DOHH2 (cell line): ENCODE results near the gene SH2D1A.
"Not testable (repeated sequence)": the region's sequence is repeated elsewhere in the genome, so short reads cannot be mapped to it uniquely, and the experiment has no call there.

Source experiments
- H3F3A ChIP-seq: fragments of 200-600 bp; sonication (generic), shearing (Covaris generic); 2 replicates; pipeline ENCODE4 v1.6.0; 2016; ENCODE audit warnings: antibody characterized with exemption, mild to moderate bottlenecking; ENCODE audit not compliant: control insufficient read depth, insufficient read depth
- H3K27ac ChIP-seq: fragments of 200-600 bp; sonication (generic); 2 replicates; pipeline ENCODE4 v1.5.1; 2014; ENCODE audit warnings: low read depth, mild to moderate bottlenecking, low read length, moderate library complexity
- H3K27me3 ChIP-seq: fragments of 200-600 bp; sonication (generic); 2 replicates; pipeline ENCODE4 v1.6.1; 2014; ENCODE audit warnings: mild to moderate bottlenecking, low read length, mixed read lengths; ENCODE audit not compliant: control insufficient read depth
- H3K36me3 ChIP-seq: fragments of 200-600 bp; sonication (generic); 2 replicates; pipeline ENCODE4 v1.6.1; 2014; ENCODE audit warnings: mild to moderate bottlenecking, low read length, moderate library complexity, mixed read lengths; ENCODE audit not compliant: control insufficient read depth
- H3K4me1 ChIP-seq: fragments of 200-600 bp; sonication (generic); 2 replicates; pipeline ENCODE4 v1.6.1; 2014; ENCODE audit warnings: mild to moderate bottlenecking, low read length, mixed read lengths; ENCODE audit not compliant: control insufficient read depth
- H3K4me2 ChIP-seq: fragments of 200-600 bp; sonication (generic); 2 replicates; pipeline ENCODE4 v1.6.0; 2014; ENCODE audit warnings: mild to moderate bottlenecking, low read length, moderate library complexity
- H3K4me3 ChIP-seq: fragments of 200-600 bp; sonication (generic); 2 replicates; pipeline ENCODE4 v1.5.1; 2014; ENCODE audit warnings: mild to moderate bottlenecking, low read length, mixed read lengths
- H3K79me2 ChIP-seq: fragments of 200-600 bp; sonication (generic); 2 replicates; pipeline ENCODE4 v1.6.1; 2014; ENCODE audit warnings: mild to moderate bottlenecking, low read length, mixed read lengths; ENCODE audit not compliant: control insufficient read depth
- H3K9me2 ChIP-seq: fragments of 200-600 bp; sonication (generic); replicated peaks from 2 replicates; pipeline ENCODE4 v1.6.1; 2014; ENCODE audit warnings: mild to moderate bottlenecking, low read length, mixed read lengths; ENCODE audit not compliant: control insufficient read depth
- H3K9me3 ChIP-seq: fragments of 200-600 bp; sonication (generic); 2 replicates; pipeline ENCODE4 v1.6.1; 2014; ENCODE audit warnings: antibody characterized with exemption, low read length, mixed read lengths; ENCODE audit not compliant: control insufficient read depth, insufficient read depth
- H4K20me1 ChIP-seq: fragments of 200-600 bp; sonication (generic); 2 replicates; pipeline ENCODE4 v1.6.0; 2014; ENCODE audit warnings: low read depth, mild to moderate bottlenecking, antibody characterized with exemption, low read length, moderate library complexity; ENCODE audit not compliant: control insufficient read depth, insufficient read depth
- CTCF ChIP-seq: fragments of 200-600 bp; sonication (generic); IDR thresholded peaks from one replicate; pipeline ENCODE4 v1.5.1; 2014; ENCODE audit warnings: antibody characterized with exemption, mild to moderate bottlenecking, low read depth, low read length; ENCODE audit not compliant: poor library complexity, severe bottlenecking
- EZH2phosphoT487 ChIP-seq: fragments of 200-600 bp; sonication (generic); IDR thresholded peaks from 2 replicates; pipeline ENCODE4 v1.6.1; 2017; ENCODE audit warnings: borderline replicate concordance, mild to moderate bottlenecking, antibody characterized with exemption, low read length, moderate library complexity, mixed read lengths

The SH2D1A gene

GRCh38 chrX:124346117-124346876 lies at the start of gene SH2D1A:
Gene SH2D1A (plus strand): TSS chrX:124346563. CDS start chrX:124346643, 80 bp downstream.
- TF ChIP-seq CTCF (no peak), EZH2phosphoT487 (no peak)
- Histone ChIP-seq H3K27ac (no peak within 1 kb of the TSS), H3K4me1 (no peaks in the 10 kb centered on the region), H3K9me2 (no peaks in the 10 kb centered on the region), H3K27me3 (no peaks in the 10 kb centered on the region), H4K20me1 (no peaks in the 10 kb centered on the region), H3K9me3 (no peaks in the 10 kb centered on the region), H3F3A (no peaks in the 10 kb centered on the region), H3K79me2 (no peaks in the 10 kb centered on the region), H3K36me3 (no peaks in the 10 kb centered on the region), H3K4me2 (no peak within 1 kb of the TSS), H3K4me3 (no peak within 1 kb of the TSS)

- not testable (repeated sequence) for H4K20me1 ChIP-seq, H3K36me3 ChIP-seq, H3F3A ChIP-seq, H3K9me2 ChIP-seq, H3K9me3 ChIP-seq, H3K4me3 ChIP-seq, H3K4me1 ChIP-seq, H3K79me2 ChIP-seq, H3K4me2 ChIP-seq, H3K27me3 ChIP-seq, H3K27ac ChIP-seq
These were observed 47.0 kb upstream of the SH2D1A start for GRCh38 chrX:124299323-124299722.

GRCh38 chrX:124300405-124300804 lies 46.0 kb upstream of the SH2D1A start:
- no peak for TF ChIP-seq EZH2phosphoT487
- TF ChIP-seq CTCF = no peak

GRCh38 chrX:124307253-124307907 lies 39.0 kb upstream of the SH2D1A start:
- no peak overlapping the region for H3K4me3 ChIP-seq
- no peaks in the 10 kb centered on the region for H3K9me2 ChIP-seq
- H3K79me2 ChIP-seq = no peaks in the 10 kb centered on the region
- no peaks in the 10 kb centered on the region for H3F3A ChIP-seq
- no peak overlapping the region for H3K27ac ChIP-seq
- no peaks in the 10 kb centered on the region for H3K4me1 ChIP-seq
- no peaks in the 10 kb centered on the region for H3K36me3 ChIP-seq
- no peaks in the 10 kb centered on the region for H3K27me3 ChIP-seq
- H4K20me1 ChIP-seq = no peaks in the 10 kb centered on the region
- TF ChIP-seq CTCF = no peak
- H3K9me3 ChIP-seq = no peaks in the 10 kb centered on the region
- H3K4me2 ChIP-seq = no peak overlapping the region

More at GRCh38 chrX:124300405-124300804, 46.0 kb upstream of the SH2D1A start:
- Histone ChIP-seq H3K4me2 (no peak overlapping the region), H3K4me1 (no peaks in the 10 kb centered on the region), H4K20me1 (no peaks in the 10 kb centered on the region), H3F3A (no peaks in the 10 kb centered on the region), H3K27me3 (no peaks in the 10 kb centered on the region), H3K79me2 (no peaks in the 10 kb centered on the region), H3K9me3 (no peaks in the 10 kb centered on the region), H3K9me2 (no peaks in the 10 kb centered on the region), H3K36me3 (no peaks in the 10 kb centered on the region), H3K4me3 (no peak overlapping the region), H3K27ac (no peak overlapping the region)
